ENCODE data around the gene EPB41L4A.

Gene EPB41L4A

DNA sequence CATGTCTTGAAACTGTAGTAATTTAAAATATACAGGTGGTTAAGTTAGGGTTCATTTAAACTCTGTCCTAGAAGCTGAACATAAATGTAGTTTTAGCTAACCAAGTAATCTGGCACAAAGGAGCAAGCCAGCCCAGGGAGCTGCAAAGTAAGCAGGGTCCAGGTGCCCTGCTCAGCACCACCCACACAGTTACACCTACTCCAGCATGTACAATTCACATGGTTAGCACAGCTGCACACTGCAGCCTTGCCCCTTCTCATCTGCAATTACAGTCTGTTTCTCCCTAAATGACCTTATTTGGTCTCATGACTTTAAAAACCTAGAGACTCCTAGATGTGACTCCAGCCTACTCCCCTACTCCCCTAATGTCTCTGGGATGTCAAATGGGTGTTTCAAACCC lies 128.4 kb downstream of the EPB41L4A start:
- DNase-seq (ENCODE audit: low read depth, low spot score) = no peak

DNA sequence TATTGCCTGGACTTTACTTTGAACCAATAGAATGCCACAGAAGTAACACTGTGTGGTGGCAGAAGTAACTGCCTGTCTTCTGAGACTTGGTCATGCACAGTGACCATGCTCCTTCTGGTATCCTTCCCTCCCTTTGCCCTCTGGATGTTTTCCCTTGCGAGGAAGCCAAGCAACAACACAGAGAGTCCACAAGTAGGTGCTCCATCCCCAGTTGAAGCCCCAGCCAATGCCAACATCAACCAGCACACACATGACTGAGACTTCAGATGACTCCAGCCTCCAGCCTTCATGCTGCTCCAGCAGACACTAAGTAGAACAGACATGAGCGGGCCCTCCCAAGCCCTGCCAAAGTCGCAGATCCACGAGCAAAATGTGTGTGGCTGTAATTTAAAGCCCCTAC lies 129.6 kb downstream of the EPB41L4A start:
- no peaks in the 10 kb centered on the region for H3K4me1 ChIP-seq (ENCODE audit: control insufficient read depth, insufficient read depth, low read length)
- no peaks in the 10 kb centered on the region for H3K9me3 ChIP-seq (ENCODE audit: control insufficient read depth, insufficient read depth, low read length)
- no peaks in the 10 kb centered on the region for H3K27me3 ChIP-seq (ENCODE audit: control insufficient read depth, insufficient read depth, low read length)
- H3K36me3 ChIP-seq (ENCODE audit: control insufficient read depth, insufficient read depth, low read length) = no peaks in the 10 kb centered on the region
- H3K27ac ChIP-seq (ENCODE audit: low read length) = no peak overlapping the region
- no CpG with 5 or more reads among the region's 4 CpGs for WGBS (ENCODE audit: insufficient coverage, insufficient read length)
- H3K4me3 ChIP-seq (ENCODE audit: low read length) = no peak overlapping the region
- DNase-seq (ENCODE audit: low read depth, low spot score) = peak; percentile 9

More for the DNA sequence above, 128.4 kb downstream of the EPB41L4A start:
- H3K27ac ChIP-seq (ENCODE audit: low read length) = no peak overlapping the region
- no peaks in the 10 kb centered on the region for H3K27me3 ChIP-seq (ENCODE audit: control insufficient read depth, insufficient read depth, low read length)
- H3K4me3 ChIP-seq (ENCODE audit: low read length) = no peak overlapping the region
- no peaks in the 10 kb centered on the region for H3K9me3 ChIP-seq (ENCODE audit: control insufficient read depth, insufficient read depth, low read length)
- H3K36me3 ChIP-seq (ENCODE audit: control insufficient read depth, insufficient read depth, low read length) = no peaks in the 10 kb centered on the region
- H3K4me1 ChIP-seq (ENCODE audit: control insufficient read depth, insufficient read depth, low read length) = no peaks in the 10 kb centered on the region

DNA sequence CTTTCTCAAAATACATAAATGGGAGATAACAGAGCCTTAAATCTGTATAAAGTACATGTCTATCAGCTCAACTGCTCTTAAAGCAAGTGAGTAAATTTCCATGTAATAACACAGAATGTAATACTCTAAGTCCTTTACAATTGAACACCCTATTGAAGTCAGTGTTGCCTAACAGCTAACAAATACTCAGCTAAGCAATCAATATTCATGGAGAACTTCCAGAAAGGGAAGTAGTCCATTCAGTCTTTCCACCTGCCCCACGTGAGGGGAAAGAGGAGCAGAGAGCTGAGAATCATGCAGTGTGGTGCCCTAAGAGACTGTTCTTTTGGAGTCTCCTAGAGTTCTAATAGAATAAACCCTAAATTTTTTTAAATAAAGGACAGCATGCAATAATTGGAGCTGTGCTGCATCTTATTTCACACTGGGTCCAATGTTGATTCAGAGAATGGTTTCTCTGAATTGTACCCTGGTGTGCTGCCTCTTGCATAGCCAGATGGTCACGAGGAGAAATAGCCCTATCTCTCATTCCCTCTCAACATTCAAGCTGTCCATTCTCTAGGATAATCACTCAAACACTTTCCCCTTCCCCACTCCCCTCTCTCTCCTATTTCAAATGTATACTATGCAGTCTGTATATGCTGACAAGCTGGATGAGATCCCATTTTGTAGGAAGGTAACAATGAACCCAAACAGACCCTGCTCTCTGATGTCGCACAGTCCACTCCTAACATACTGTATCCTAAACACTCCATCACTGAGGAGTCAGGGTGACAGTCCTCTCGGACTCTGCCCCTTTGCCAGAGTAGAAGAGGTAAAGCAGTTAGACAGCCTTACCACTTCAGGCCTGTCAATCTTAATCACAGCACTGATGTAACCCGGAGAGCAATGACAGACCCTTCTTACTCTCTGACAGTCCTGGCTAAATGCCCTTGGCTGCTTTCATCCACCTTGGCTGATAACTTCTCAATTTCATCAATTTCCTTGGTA lies 134.8 kb downstream of the EPB41L4A start:
- no peaks in the 10 kb centered on the region for H3K27me3 ChIP-seq (ENCODE audit: control insufficient read depth, insufficient read depth, low read length)
- WGBS (ENCODE audit: insufficient coverage, insufficient read length) = no CpG with 5 or more reads among the region's 5 CpGs
- no peaks in the 10 kb centered on the region for H3K36me3 ChIP-seq (ENCODE audit: control insufficient read depth, insufficient read depth, low read length)
- no peaks in the 10 kb centered on the region for H3K9me3 ChIP-seq (ENCODE audit: control insufficient read depth, insufficient read depth, low read length)
- no peak for DNase-seq (ENCODE audit: low read depth, low spot score)
- H3K4me1 ChIP-seq (ENCODE audit: control insufficient read depth, insufficient read depth, low read length) = no peaks in the 10 kb centered on the region
- no peak overlapping the region for H3K27ac ChIP-seq (ENCODE audit: low read length)
- H3K4me3 ChIP-seq (ENCODE audit: low read length) = no peak overlapping the region

DNA sequence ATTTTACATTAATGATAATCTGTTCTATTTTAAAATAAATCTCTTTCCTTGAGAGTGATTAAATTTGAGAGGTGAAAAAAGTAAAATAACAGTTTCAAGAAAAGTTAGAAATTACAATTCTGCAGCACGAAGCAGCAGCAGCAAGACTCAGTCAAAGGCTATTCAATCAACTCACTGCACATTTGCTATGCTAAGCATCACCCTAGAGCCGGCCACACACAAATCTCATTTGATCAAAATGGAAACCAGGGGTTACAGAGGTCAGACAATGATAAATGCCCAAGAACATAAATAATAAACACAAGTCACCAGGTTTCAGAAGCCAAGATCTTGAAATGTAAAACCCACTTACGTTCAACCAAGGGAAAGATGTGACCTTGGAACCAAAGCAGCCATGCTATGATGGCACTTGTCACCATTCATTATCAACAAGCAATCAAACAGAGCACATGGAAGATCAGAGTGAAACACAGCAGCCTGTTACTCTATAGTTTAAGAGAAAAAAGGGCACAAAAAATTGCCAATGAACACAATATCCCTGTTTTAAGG lies 136.0 kb downstream of the EPB41L4A start:
- Histone ChIP-seq H3K4me1 (ENCODE audit: control insufficient read depth, insufficient read depth, low read length) (no peaks in the 10 kb centered on the region), H3K27ac (ENCODE audit: low read length) (no peak overlapping the region), H3K27me3 (ENCODE audit: control insufficient read depth, insufficient read depth, low read length) (no peaks in the 10 kb centered on the region), H3K36me3 (ENCODE audit: control insufficient read depth, insufficient read depth, low read length) (no peaks in the 10 kb centered on the region), H3K9me3 (ENCODE audit: control insufficient read depth, insufficient read depth, low read length) (no peaks in the 10 kb centered on the region), H3K4me3 (ENCODE audit: low read length) (no peak overlapping the region)
- no CpG with 5 or more reads among the region's 3 CpGs for whole genome bisulfite sequencing (ENCODE audit: insufficient coverage, insufficient read length)
- no peak for DNase-seq (ENCODE audit: low read depth, low spot score)

DNA sequence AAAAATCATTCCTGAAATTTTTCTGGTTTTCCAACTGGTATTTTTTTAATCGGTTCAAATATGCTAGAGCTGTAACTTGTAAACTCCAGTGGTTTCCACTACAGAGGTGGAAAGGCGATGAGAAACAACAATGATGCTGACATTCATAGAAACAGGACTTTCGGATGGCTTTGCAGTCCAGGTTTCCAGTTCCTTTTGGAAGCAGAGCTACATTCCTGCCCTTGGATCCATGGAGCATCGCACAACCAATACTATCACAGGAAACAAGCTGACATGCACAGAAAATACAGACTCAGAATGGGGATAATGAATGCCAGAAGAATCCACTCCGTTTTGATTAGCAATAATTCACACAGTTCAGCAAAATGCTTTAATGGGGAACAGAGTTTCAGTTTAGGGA lies 140.0 kb downstream of the EPB41L4A start:
- Histone ChIP-seq H3K36me3 (ENCODE audit: control insufficient read depth, insufficient read depth, low read length) (no peaks in the 10 kb centered on the region), H3K27ac (ENCODE audit: low read length) (no peak overlapping the region), H3K27me3 (ENCODE audit: control insufficient read depth, insufficient read depth, low read length) (no peaks in the 10 kb centered on the region), H3K4me3 (ENCODE audit: low read length) (no peak overlapping the region), H3K4me1 (ENCODE audit: control insufficient read depth, insufficient read depth, low read length) (no peaks in the 10 kb centered on the region), H3K9me3 (ENCODE audit: control insufficient read depth, insufficient read depth, low read length) (no peaks in the 10 kb centered on the region)
- no peak for DNase-seq (ENCODE audit: low read depth, low spot score)
- no CpG with 5 or more reads among the region's 5 CpGs for WGBS (ENCODE audit: insufficient coverage, insufficient read length)

DNA sequence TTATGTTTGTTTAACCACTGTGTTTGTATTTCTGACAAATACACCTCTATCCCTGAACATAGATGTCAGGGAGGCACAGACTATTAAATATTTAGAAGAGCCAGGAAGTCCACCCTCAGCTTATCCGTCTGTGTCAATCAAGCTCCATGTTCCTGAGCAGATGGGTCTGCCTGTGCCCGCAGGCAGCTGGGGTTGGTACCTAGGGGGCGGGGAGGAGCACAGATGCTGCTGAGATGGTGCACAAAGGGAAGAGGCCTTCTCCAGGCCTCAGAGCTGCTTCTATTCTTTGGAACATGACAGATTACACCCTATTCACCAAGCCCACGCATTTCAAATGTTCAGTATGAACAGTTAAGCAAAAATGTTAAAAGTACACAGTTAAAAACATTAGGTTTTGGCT lies 142.1 kb downstream of the EPB41L4A start:
- H3K27ac ChIP-seq (ENCODE audit: low read length) = no peak overlapping the region
- H3K4me3 ChIP-seq (ENCODE audit: low read length) = no peak overlapping the region
- H3K9me3 ChIP-seq (ENCODE audit: control insufficient read depth, insufficient read depth, low read length) = no peaks in the 10 kb centered on the region
- H3K36me3 ChIP-seq (ENCODE audit: control insufficient read depth, insufficient read depth, low read length) = no peaks in the 10 kb centered on the region
- no peaks in the 10 kb centered on the region for H3K27me3 ChIP-seq (ENCODE audit: control insufficient read depth, insufficient read depth, low read length)
- WGBS (ENCODE audit: insufficient coverage, insufficient read length) = no CpG with 5 or more reads among the region's 4 CpGs
- no peak for DNase-seq (ENCODE audit: low read depth, low spot score)
- no peaks in the 10 kb centered on the region for H3K4me1 ChIP-seq (ENCODE audit: control insufficient read depth, insufficient read depth, low read length)

DNA sequence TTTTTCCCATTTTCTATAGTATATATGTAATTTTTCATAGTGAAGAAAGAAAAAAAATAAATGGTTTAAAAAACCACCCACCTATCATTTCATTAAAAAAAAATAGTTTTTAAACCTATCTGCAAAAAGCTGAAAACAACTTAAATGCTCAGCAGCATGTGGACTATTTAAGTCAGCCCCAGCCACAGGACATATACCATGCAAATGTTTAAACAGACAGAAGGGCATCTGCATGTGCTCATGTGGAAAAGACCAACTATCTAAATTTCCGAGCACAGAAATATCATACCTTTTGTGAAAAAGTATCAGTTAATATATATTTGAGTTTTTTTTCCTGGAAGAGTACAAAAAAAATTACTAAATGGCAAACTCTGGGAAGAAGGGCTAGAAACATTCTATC lies 143.4 kb downstream of the EPB41L4A start:
- WGBS (ENCODE audit: insufficient coverage, insufficient read length) = no CpG with 5 or more reads among the region's 1 CpG

DNA sequence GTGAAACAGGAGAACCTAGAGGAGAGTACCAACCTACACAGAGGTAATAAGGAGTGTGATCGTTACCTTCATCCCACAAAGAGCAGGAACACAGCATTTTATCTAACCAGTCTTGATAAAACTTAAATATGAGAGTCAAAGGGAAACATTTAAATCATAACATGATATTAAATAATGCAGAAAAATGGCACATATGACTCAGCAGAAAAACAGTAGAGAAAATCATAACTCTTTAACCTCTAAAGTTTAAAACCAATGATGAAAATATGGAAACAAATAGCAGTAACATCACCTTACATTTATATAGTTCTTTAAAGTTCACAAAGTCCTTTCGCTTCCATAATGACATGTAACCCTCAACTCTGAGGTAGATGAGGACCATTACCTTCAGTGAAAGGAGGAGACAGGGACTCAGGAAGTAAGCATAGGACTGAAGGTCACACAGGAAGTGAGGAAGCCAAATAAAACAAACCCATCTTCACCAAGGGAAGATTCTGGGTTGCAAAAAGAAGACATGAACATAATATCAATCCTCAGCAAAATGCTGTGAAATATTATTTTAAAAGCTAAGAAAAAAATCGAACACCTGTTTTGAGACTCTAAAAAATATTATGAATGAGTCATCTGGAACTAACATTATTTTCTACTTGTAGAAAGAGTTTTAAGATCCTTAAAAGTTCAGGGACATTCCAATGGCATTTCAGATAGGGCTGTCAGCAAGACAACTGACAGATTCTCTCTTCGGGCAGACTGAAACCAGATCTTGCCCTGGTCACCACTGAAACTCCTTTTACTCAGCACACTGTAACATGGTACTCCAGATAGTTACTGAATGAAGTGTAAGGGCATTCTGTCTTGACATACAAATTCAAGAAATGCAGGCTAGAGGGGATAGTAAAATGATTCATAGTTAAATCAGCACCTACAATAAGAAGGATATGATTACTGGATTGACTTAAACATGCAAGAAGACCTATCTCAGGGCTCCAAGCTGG lies 148.5 kb downstream of the EPB41L4A start:
- Histone ChIP-seq H3K9me3 (ENCODE audit: control insufficient read depth, insufficient read depth, low read length) (no peaks in the 10 kb centered on the region), H3K36me3 (ENCODE audit: control insufficient read depth, insufficient read depth, low read length) (no peaks in the 10 kb centered on the region), H3K4me3 (ENCODE audit: low read length) (no peak overlapping the region), H3K4me1 (ENCODE audit: control insufficient read depth, insufficient read depth, low read length) (no peaks in the 10 kb centered on the region), H3K27ac (ENCODE audit: low read length) (no peak overlapping the region), H3K27me3 (ENCODE audit: control insufficient read depth, insufficient read depth, low read length) (no peaks in the 10 kb centered on the region)
- DNase-seq (ENCODE audit: low read depth, low spot score) = no peak
- no CpG with 5 or more reads among the region's 4 CpGs for WGBS (ENCODE audit: insufficient coverage, insufficient read length)

More for the DNA sequence above, 143.4 kb downstream of the EPB41L4A start:
- H3K27ac ChIP-seq (ENCODE audit: low read length) = no peak overlapping the region
- H3K9me3 ChIP-seq (ENCODE audit: control insufficient read depth, insufficient read depth, low read length) = no peaks in the 10 kb centered on the region
- H3K36me3 ChIP-seq (ENCODE audit: control insufficient read depth, insufficient read depth, low read length) = no peaks in the 10 kb centered on the region
- H3K4me1 ChIP-seq (ENCODE audit: control insufficient read depth, insufficient read depth, low read length) = no peaks in the 10 kb centered on the region
- H3K4me3 ChIP-seq (ENCODE audit: low read length) = no peak overlapping the region
- no peak for DNase-seq (ENCODE audit: low read depth, low spot score)
- no peaks in the 10 kb centered on the region for H3K27me3 ChIP-seq (ENCODE audit: control insufficient read depth, insufficient read depth, low read length)

DNA sequence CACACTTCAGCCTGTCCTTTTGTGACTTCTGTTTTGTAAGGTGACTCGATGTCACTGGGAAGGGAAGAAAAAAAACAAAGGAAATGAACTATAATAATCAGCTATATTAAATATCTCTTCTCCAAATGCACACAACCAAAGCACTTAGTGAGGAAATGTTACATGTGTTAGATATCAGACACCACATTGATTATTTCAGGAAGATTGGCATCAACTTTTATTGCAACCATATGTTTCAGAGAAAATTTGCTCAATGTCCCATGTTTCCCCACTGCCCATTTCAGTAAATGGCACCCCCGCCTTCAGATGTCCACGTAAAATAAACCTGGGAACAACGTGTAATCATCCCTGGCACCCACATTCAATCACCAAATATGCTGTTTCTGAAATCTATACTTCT lies 151.8 kb downstream of the EPB41L4A start:
- no peaks in the 10 kb centered on the region for H3K9me3 ChIP-seq (ENCODE audit: control insufficient read depth, insufficient read depth, low read length)
- H3K27me3 ChIP-seq (ENCODE audit: control insufficient read depth, insufficient read depth, low read length) = no peaks in the 10 kb centered on the region
- no peak overlapping the region for H3K27ac ChIP-seq (ENCODE audit: low read length)
- H3K4me1 ChIP-seq (ENCODE audit: control insufficient read depth, insufficient read depth, low read length) = no peaks in the 10 kb centered on the region
- DNase-seq (ENCODE audit: low read depth, low spot score) = no peak
- H3K4me3 ChIP-seq (ENCODE audit: low read length) = no peak overlapping the region
- H3K36me3 ChIP-seq (ENCODE audit: control insufficient read depth, insufficient read depth, low read length) = no peaks in the 10 kb centered on the region
- no CpG with 5 or more reads among the region's 4 CpGs for WGBS (ENCODE audit: insufficient coverage, insufficient read length)

DNA sequence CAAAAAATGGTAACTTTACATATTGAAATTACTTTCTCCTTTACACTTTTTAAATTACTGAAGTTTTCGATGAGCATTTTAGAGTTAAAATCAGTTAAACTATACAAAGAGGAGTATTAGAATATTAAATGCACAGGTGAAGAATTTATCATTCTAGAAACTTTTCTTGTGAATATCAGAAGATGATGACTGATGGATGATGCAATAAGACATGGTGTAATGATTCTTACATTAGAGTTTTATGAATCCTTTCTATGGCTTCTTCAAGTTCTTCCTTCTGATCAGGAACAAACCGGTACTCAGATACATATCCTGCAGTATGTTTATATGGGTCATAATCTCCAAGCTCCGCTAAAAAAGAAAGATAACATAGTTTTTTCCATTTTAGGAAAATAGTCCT lies 154.4 kb downstream of the EPB41L4A start:
- Histone ChIP-seq H3K4me1 (ENCODE audit: control insufficient read depth, insufficient read depth, low read length) (no peaks in the 10 kb centered on the region), H3K27ac (ENCODE audit: low read length) (no peak overlapping the region), H3K4me3 (ENCODE audit: low read length) (no peak overlapping the region), H3K9me3 (ENCODE audit: control insufficient read depth, insufficient read depth, low read length) (no peaks in the 10 kb centered on the region), H3K36me3 (ENCODE audit: control insufficient read depth, insufficient read depth, low read length) (no peaks in the 10 kb centered on the region), H3K27me3 (ENCODE audit: control insufficient read depth, insufficient read depth, low read length) (no peaks in the 10 kb centered on the region)
- no CpG with 5 or more reads among the region's 3 CpGs for WGBS (ENCODE audit: insufficient coverage, insufficient read length)
- no peak for DNase-seq (ENCODE audit: low read depth, low spot score)

Data from iPS DF 6.9 (cell line).